Psoas muscle (tissue), 8 donors: ENCODE data around the gene GNGT2. TPM values are rescaled to one million over a fixed set of nuclear protein-coding genes. Genes with fewer than 3 reads are reported as not detected.

Experiments used
- ATAC-seq, 4 donors: fragments of 200-7000 bp; cut with Tn5 transposase; one replicate each; pipeline ENCODE4 v1.9.1; 2020; ENCODE audit warnings: moderate library complexity in 3 of 4, mild to moderate bottlenecking in 2 of 4
- DNase-seq, 2 donors: peaks; one replicate each; pipeline ENCODE4 v3.0.0-alpha.2; 2020
- H3K27ac ChIP-seq: fragments of 200-600 bp; one replicate; pipeline ENCODE4 v1.8.0; 2022
- H3K27me3 ChIP-seq, 3 donors: fragments of 200-600 bp in 1 of 3; one replicate each; pipeline versions ENCODE4 v1.6.1 to v1.8.0; 2013 to 2022; ENCODE audit warnings: low read length in 2 of 3, mild to moderate bottlenecking in 2 of 3, moderate library complexity in 1 of 3; ENCODE audit not compliant: insufficient read depth in 3 of 3
- H3K36me3 ChIP-seq, 2 donors: fragments of 200-600 bp in 1 of 2; one replicate each; pipeline versions ENCODE4 v1.6.1 to v1.8.0; 2013 to 2022; ENCODE audit warnings: low read depth in 1 of 2, mild to moderate bottlenecking in 1 of 2, moderate library complexity in 1 of 2; ENCODE audit not compliant: insufficient read depth in 1 of 2
- H3K4me1 ChIP-seq: fragments of 200-600 bp; one replicate; pipeline ENCODE4 v1.8.0; 2022
- H3K4me3 ChIP-seq: fragments of 200-600 bp; one replicate; pipeline ENCODE4 v1.8.0; 2022; ENCODE audit warnings: mild to moderate bottlenecking
- H3K9me3 ChIP-seq: fragments of 200-600 bp; one replicate; pipeline ENCODE4 v1.8.0; 2022
- CTCF ChIP-seq: fragments of 200-600 bp; IDR thresholded peaks from one replicate; pipeline ENCODE4 v1.8.0; 2022; ENCODE audit warnings: antibody characterized with exemption
- WGBS, 3 donors: extraction: QIAGEN DNeasy Blood & Tissue Kit; methylation state at CpG; one replicate each; pipeline versions ENCODE4 v1.1.6 to v1.1.7; 2013; 5-methylcytosine and 5-hydroxymethylcytosine counted together
- intact Hi-C, 2 donors: fragments of 100-400 bp; cut with DNase I; formaldehyde crosslinking; loops; one replicate each; pipeline versions ENCODE4 v1.11.0 to v1.14.2; 2022
- polyA plus RNA-seq, 3 donors: library from polyadenylated mRNA; stranded (reverse); fragments of 200-250 nt; gene quantifications; one replicate each; pipeline ENCODE4 v1.2.3, GENCODE V29; 2013
- total RNA-seq, 4 donors: library from RNA; stranded (reverse); fragmentation: NEBNext Ultra II Directional in 2 of 4; extraction: Animal tissue kit (Norgen Biotek cat#: 25700) in 2 of 4; gene quantifications; one replicate each; pipeline versions ENCODE4 v1.2.1 to v1.2.4, GENCODE V29; 2021 to 2023
- donor health status: healthy with polysubstance abuse.
- donor health status: DM: no; HTN: no; CAD: no; lungs with moderate emphysema.
- donor health status: Bipolar disorder and iron deficiency.
- donor health status: healthy.
- donor health status: DM: yes; HTN: yes; CAD: no.
- donor health status: DM: no; HTN: no; CAD: no.
- donor health status: DM: no; HTN: no; CAD: no.
- donor health status: DM: yes; HTN: yes; CAD: no.

GNGT2 gene
- total and polyA plus RNA-seq, 7 donors: 0.32 to 2.0 (median 0.57) TPM

GRCh38 chr17:49218941-49219913 is 8.9 kb upstream of the GNGT2 start:
- H3K27me3 ChIP-seq: peaks cover 0 to 41% (median 7%) of the 10 kb centered on the region in 3 donors
- H3K4me3 ChIP-seq: no peak overlapping the region
- peak; percentile 22 to 56 for DNase-seq

GRCh38 chr17:49217651-49218413 is 7.5 kb upstream of the GNGT2 start:
- 63 to 69% (median 64%) methylated on average over 16 to 17 of the region's 17 CpGs for WGBS, 3 donors
- H3K4me3 ChIP-seq: no peak overlapping the region
- peaks cover 0 to 28% (median 7%) of the 10 kb centered on the region in 3 donors for H3K27me3 ChIP-seq
- no peak for TF ChIP-seq CTCF
- no peaks in the 10 kb centered on the region for H3K4me1 ChIP-seq
- no peaks in the 10 kb centered on the region for H3K36me3 ChIP-seq
- ATAC-seq: peak in 3 of 4 donors; percentile 44 to 48 (median 46)
- intact Hi-C loops: no loop called here
- DNase-seq: peak; percentile 46 to 69
- H3K9me3 ChIP-seq: no peaks in the 10 kb centered on the region
- H3K27ac ChIP-seq: no peak overlapping the region

More at GRCh38 chr17:49218941-49219913, 8.9 kb upstream of the GNGT2 start:
- intact Hi-C loops: no loop called here
- no peaks in the 10 kb centered on the region for H3K36me3 ChIP-seq
- H3K9me3 ChIP-seq: no peaks in the 10 kb centered on the region
- TF ChIP-seq CTCF: no peak
- H3K4me1 ChIP-seq: peaks cover 5% of the 10 kb centered on the region
- 27 to 36% (median 35%) methylated on average over 35 to 37 of the region's 37 CpGs for WGBS, 3 donors
- H3K27ac ChIP-seq: no peak overlapping the region
- no peak for ATAC-seq

GRCh38 chr17:49216953-49217650 is 6.7 kb upstream of the GNGT2 start:
- peak; percentile 33 to 64 for DNase-seq
- H3K36me3 ChIP-seq: no peaks in the 10 kb centered on the region
- no peaks in the 10 kb centered on the region for H3K4me1 ChIP-seq
- H3K27me3 ChIP-seq: peaks cover 0 to 24% (median 7%) of the 10 kb centered on the region in 3 donors
- intact Hi-C loops: no loop called here
- ATAC-seq: peak in 3 of 4 donors; percentile 34 to 67 (median 59)
- no peak overlapping the region for H3K27ac ChIP-seq
- H3K4me3 ChIP-seq: no peak overlapping the region
- H3K9me3 ChIP-seq: no peaks in the 10 kb centered on the region
- TF ChIP-seq CTCF: no peak
- 46 to 51% (median 50%) methylated on average over 11 of the region's 11 CpGs for WGBS, 3 donors

- no peak for ATAC-seq
Observed at GRCh38 chr17:49216482-49216881, 6.1 kb upstream of the GNGT2 start.

More at GRCh38 chr17:49216482-49216881, 6.1 kb upstream of the GNGT2 start:
- H3K4me1 ChIP-seq: no peaks in the 10 kb centered on the region
- intact Hi-C loops: no loop called here
- no peak overlapping the region for H3K4me3 ChIP-seq
- H3K27me3 ChIP-seq: peaks cover 0 to 28% (median 4%) of the 10 kb centered on the region in 3 donors
- no peak overlapping the region for H3K27ac ChIP-seq
- H3K36me3 ChIP-seq: no peaks in the 10 kb centered on the region
- H3K9me3 ChIP-seq: no peaks in the 10 kb centered on the region
- TF ChIP-seq CTCF: no peak
- DNase-seq: no peak
- WGBS, 3 donors: 78 to 86% (median 85%) methylated on average over 13 of the region's 13 CpGs
